CD4-positive, alpha-beta T cell (primary cell): ENCODE data around the gene GPRC5C. TPM values are rescaled to one million over a fixed set of nuclear protein-coding genes. Genes with fewer than 3 reads are reported as not detected.

ENCODE experiments used
- ATAC-seq: fragments of 200-7000 bp; cut with Tn5 transposase; one replicate; pipeline ENCODE4 v1.10.0; 2022; ENCODE audit warnings: mild to moderate bottlenecking; ENCODE audit not compliant: poor library complexity
- CTCF ChIA-PET: fragments of 350-600 bp; sonication (Branson Sonifier 250); formaldehyde crosslinking; loops from one replicate; lab custom pipeline; 2021; ENCODE audit warnings: antibody characterized with exemption, inconsistent platforms; lab: Charles Lee
- POLR2A ChIA-PET: fragments of 350-600 bp; sonication (Branson Sonifier 250); formaldehyde crosslinking; loops from one replicate; lab custom pipeline; 2021; ENCODE audit warnings: antibody characterized with exemption, inconsistent platforms; lab: Charles Lee
- DNase-seq, 14 experiments: peaks; one replicate each; pipeline ENCODE4 v3.0.0-alpha.2; 2013 to 2020; ENCODE audit warnings: mixed read lengths in 2 of 14
- H3K27ac ChIP-seq, 2 donors: one replicate each; pipeline versions ENCODE4 v1.5.1 to v1.7.0; 2013; ENCODE audit warnings: low read length in 2 of 2, low read depth in 1 of 2, mild to moderate bottlenecking in 1 of 2
- H3K27me3 ChIP-seq, 2 experiments: 1 replicate in 1 of 2; 2 replicates in 1 of 2; pipeline versions ENCODE4 v1.6.1 to v1.7.0; 2013; ENCODE audit warnings: low read length in 2 of 2, control low read depth in 1 of 2, mild to moderate bottlenecking in 1 of 2, moderate library complexity in 1 of 2; ENCODE audit not compliant: insufficient read depth in 2 of 2, control insufficient read depth in 1 of 2
- H3K36me3 ChIP-seq: one replicate; pipeline ENCODE4 v1.6.1; 2013; ENCODE audit warnings: low read length, control low read depth; ENCODE audit not compliant: insufficient read depth
- H3K4me1 ChIP-seq: one replicate; pipeline ENCODE4 v1.6.1; 2013; ENCODE audit warnings: low read length, control low read depth; ENCODE audit not compliant: insufficient read depth
- H3K4me3 ChIP-seq: one replicate; pipeline ENCODE4 v1.5.1; 2013; ENCODE audit warnings: mild to moderate bottlenecking, low read length, moderate library complexity
- H3K9me3 ChIP-seq, 2 experiments: 1 replicate in 1 of 2; 2 replicates in 1 of 2; pipeline versions ENCODE4 v1.6.1 to v1.7.0; 2013; ENCODE audit warnings: low read length in 2 of 2, mild to moderate bottlenecking in 2 of 2, control low read depth in 1 of 2, moderate library complexity in 1 of 2; ENCODE audit not compliant: control insufficient read depth in 1 of 2, insufficient read depth in 1 of 2
- H3K27ac Mint-ChIP-seq: one replicate; pipeline ENCODE4 v1.8.0; 2020; ENCODE audit warnings: mixed read lengths
- H3K27me3 Mint-ChIP-seq: one replicate; pipeline ENCODE4 v1.8.0; 2021; ENCODE audit warnings: mixed read lengths
- H3K36me3 Mint-ChIP-seq: one replicate; pipeline ENCODE4 v1.8.0; 2021; ENCODE audit warnings: low read depth, mixed read lengths
- H3K4me1 Mint-ChIP-seq: one replicate; pipeline ENCODE4 v1.8.0; 2021; ENCODE audit warnings: low read depth, mixed read lengths
- H3K4me3 Mint-ChIP-seq: one replicate; pipeline ENCODE4 v1.8.0; 2020; ENCODE audit warnings: mild to moderate bottlenecking, mixed read lengths
- H3K9me3 Mint-ChIP-seq: one replicate; pipeline ENCODE4 v1.8.0; 2020; ENCODE audit warnings: mixed read lengths
- CTCF ChIP-seq: fragments of 200-600 bp; IDR thresholded peaks from one replicate; pipeline ENCODE4 v1.8.0; 2022; ENCODE audit warnings: antibody characterized with exemption, mild to moderate bottlenecking
- intact Hi-C, 2 experiments: fragments of 100-400 bp; cut with DNase I in 1 of 2; cut with micrococcal nuclease in 1 of 2; formaldehyde crosslinking; loops; one replicate each; pipeline versions ENCODE4 v1.15.1 to v1.9.0; 2023 to 2025; cut with DNase I, micrococcal nuclease
- total RNA-seq, 174 experiments: library from RNA in 2 of 174; stranded (reverse) in 2 of 174; gene quantifications; one replicate each; pipeline ENCODE4 v1.2.3 and lab custom pipeline; 2021 to 2026

The GPRC5C gene
- total RNA-seq, 2 experiments from 2014 or later, result not detected

GRCh38 chr17:74442670-74443515 lies 11.0 kb downstream of the GPRC5C start:
- H3K36me3 ChIP-seq, result no peaks in the 10 kb centered on the region
- Mint-ChIP-seq H3K27me3 (peaks cover 14% of the 10 kb centered on the region), H3K36me3 (no peaks in the 10 kb centered on the region), H3K27ac (no peak overlapping the region), H3K4me1 (no peaks in the 10 kb centered on the region), H3K9me3 (peaks cover 5% of the 10 kb centered on the region), H3K4me3 (no peak overlapping the region)
- H3K9me3 ChIP-seq, result peaks cover 14 to 19% of the 10 kb centered on the region in 2 experiments
- TF ChIP-seq CTCF, result no peak
- H3K27ac ChIP-seq, result no peak overlapping the region
- POLR2A ChIA-PET, result interaction anchor here (1.0 kb wide), 1 partner anchor 12 kb away, joined by 4 read pairs; no protein-coding TSS in a partner anchor
- DNase-seq (peak in 3 of 14 experiments; percentile 30 to 64 (median 58)), ATAC-seq (peak; percentile 67)
- peaks cover 21% of the 10 kb centered on the region for H3K4me1 ChIP-seq
- intact Hi-C loops, result no loop called here
- CTCF ChIA-PET, result no interaction called here
- peaks cover 5% of the 10 kb centered on the region in 2 experiments for H3K27me3 ChIP-seq
- H3K4me3 ChIP-seq, result peak overlapping the region; percentile 15

- Mint-ChIP-seq H3K36me3 (no peaks in the 10 kb centered on the region), H3K4me1 (no peaks in the 10 kb centered on the region), H3K27me3 (peaks cover 11% of the 10 kb centered on the region), H3K27ac (no peak overlapping the region), H3K4me3 (no peak overlapping the region), H3K9me3 (peaks cover 2% of the 10 kb centered on the region)
- TF ChIP-seq CTCF, result no peak
- POLR2A ChIA-PET, result interaction anchor here (1.0 kb wide), 1 partner anchor 11 kb away, joined by 4 read pairs; no protein-coding TSS in a partner anchor
- H3K4me1 ChIP-seq, result peaks cover 21% of the 10 kb centered on the region
- peaks cover 9 to 13% of the 10 kb centered on the region in 2 experiments for H3K9me3 ChIP-seq
- no peaks in the 10 kb centered on the region for H3K36me3 ChIP-seq
- DNase-seq, result no peak
- intact Hi-C loops, result no loop called here
- peaks cover 5% of the 10 kb centered on the region in 2 experiments for H3K27me3 ChIP-seq
- CTCF ChIA-PET, result no interaction called here
- no peak overlapping the region for H3K27ac ChIP-seq
- no peak for ATAC-seq
- no peak overlapping the region for H3K4me3 ChIP-seq
Observed at GRCh38 chr17:74443516-74444296, 11.8 kb downstream of the GPRC5C start.

- POLR2A ChIA-PET, result interaction anchor here (1.1 kb wide), 1 partner anchor 10 kb away, joined by 3 read pairs; no protein-coding TSS in a partner anchor
Observed at GRCh38 chr17:74444406-74444805, 12.5 kb downstream of the GPRC5C start.

More at GRCh38 chr17:74444406-74444805, 12.5 kb downstream of the GPRC5C start:
- no peaks in the 10 kb centered on the region for H3K36me3 Mint-ChIP-seq
- Histone ChIP-seq H3K4me3 (no peak overlapping the region), H3K4me1 (peaks cover 21% of the 10 kb centered on the region), H3K9me3 (peaks cover 4 to 13% of the 10 kb centered on the region in 2 experiments), H3K27me3 (peaks cover 5% of the 10 kb centered on the region in 2 experiments), H3K27ac (no peak overlapping the region), H3K36me3 (no peaks in the 10 kb centered on the region)
- H3K4me3 Mint-ChIP-seq, result no peak overlapping the region
- no peaks in the 10 kb centered on the region for H3K9me3 Mint-ChIP-seq
- ATAC-seq (no peak), DNase-seq (no peak)
- H3K27me3 Mint-ChIP-seq, result peaks cover 9% of the 10 kb centered on the region
- intact Hi-C loops, result no loop called here
- TF ChIP-seq CTCF, result no peak
- H3K27ac Mint-ChIP-seq, result no peak overlapping the region
- no peaks in the 10 kb centered on the region for H3K4me1 Mint-ChIP-seq
- CTCF ChIA-PET, result interaction anchor here (1.0 to 1.3 kb wide), 2 partner anchors 13 to 65 kb away, joined by 4 read pairs; no protein-coding TSS in a partner anchor
